HEK293 (cell line): ENCODE data around the gene KRT8.

Experiments
- EGR2 ChIP-seq: fragments of 450-650 bp; formaldehyde crosslinking; IDR thresholded peaks from 2 replicates; pipeline ENCODE4 v1.5.1; 2016; ENCODE audit warnings: low read depth, missing biosample characterization, missing genetic modification characterization
- GLIS1 ChIP-seq: fragments of 450-650 bp; formaldehyde crosslinking; IDR thresholded peaks from 2 replicates; pipeline ENCODE4 v1.5.1; 2016; ENCODE audit warnings: missing biosample characterization, missing genetic modification characterization
- KLF7 ChIP-seq: fragments of 450-650 bp; formaldehyde crosslinking; IDR thresholded peaks from 2 replicates; pipeline ENCODE4 v1.5.1; 2016; ENCODE audit warnings: missing biosample characterization, missing genetic modification characterization, borderline replicate concordance
- ZFHX2 ChIP-seq: fragments of 450-650 bp; formaldehyde crosslinking; conservative IDR thresholded peaks from 2 replicates; pipeline ENCODE4 v1.5.1; 2016; ENCODE audit warnings: missing biosample characterization, missing genetic modification characterization
- ZNF133 ChIP-seq: fragments of 450-650 bp; formaldehyde crosslinking; IDR thresholded peaks from 2 replicates; pipeline ENCODE4 v1.5.1; 2016; ENCODE audit warnings: missing biosample characterization, missing genetic modification characterization
- ZNF155 ChIP-seq: fragments of 450-650 bp; formaldehyde crosslinking; IDR thresholded peaks from 2 replicates; pipeline ENCODE4 v1.5.1; 2016; ENCODE audit warnings: missing biosample characterization, missing genetic modification characterization
- ZNF157 ChIP-seq: fragments of 450-650 bp; formaldehyde crosslinking; IDR thresholded peaks from 2 replicates; pipeline ENCODE4 v1.5.1; 2016; ENCODE audit warnings: missing biosample characterization, missing genetic modification characterization
- ZNF175 ChIP-seq: fragments of 450-650 bp; formaldehyde crosslinking; IDR thresholded peaks from 2 replicates; pipeline ENCODE4 v1.5.1; 2016; ENCODE audit warnings: missing biosample characterization, missing genetic modification characterization
- ZNF223 ChIP-seq: fragments of 450-650 bp; formaldehyde crosslinking; IDR thresholded peaks from 2 replicates; pipeline ENCODE4 v1.5.1; 2016; ENCODE audit warnings: missing biosample characterization, missing genetic modification characterization
- ZNF280C ChIP-seq: fragments of 450-650 bp; formaldehyde crosslinking; IDR thresholded peaks from 2 replicates; pipeline ENCODE4 v1.5.1; 2016; ENCODE audit warnings: missing biosample characterization, missing genetic modification characterization
- ZNF354C ChIP-seq: fragments of 450-650 bp; formaldehyde crosslinking; IDR thresholded peaks from 2 replicates; pipeline ENCODE4 v1.5.1; 2016; ENCODE audit warnings: missing biosample characterization, missing genetic modification characterization, low read depth, borderline replicate concordance
- ZNF513 ChIP-seq: fragments of 450-650 bp; IDR thresholded peaks from 2 replicates; pipeline ENCODE4 v1.5.1; 2018; ENCODE audit warnings: missing biosample characterization, missing genetic modification characterization
- ZNF677 ChIP-seq: fragments of 450-650 bp; IDR thresholded peaks from 2 replicates; pipeline ENCODE4 v1.5.0; 2018; ENCODE audit warnings: missing biosample characterization, mild to moderate bottlenecking, missing genetic modification characterization, moderate library complexity
- ZNF76 ChIP-seq: fragments of 450-650 bp; formaldehyde crosslinking; IDR thresholded peaks from 2 replicates; pipeline ENCODE4; 2016; ENCODE audit warnings: low read depth, missing biosample characterization, missing genetic modification characterization, borderline replicate concordance
- ZNF768 ChIP-seq: fragments of 450-650 bp; formaldehyde crosslinking; IDR thresholded peaks from 2 replicates; pipeline ENCODE4 v1.5.1; 2018; ENCODE audit warnings: missing biosample characterization, mild to moderate bottlenecking, missing genetic modification characterization
- ZNF843 ChIP-seq: fragments of 450-650 bp; formaldehyde crosslinking; IDR thresholded peaks from 2 replicates; pipeline ENCODE4 v1.5.1; 2016; ENCODE audit warnings: missing biosample characterization, missing genetic modification characterization
- ZSCAN5A ChIP-seq: fragments of 450-650 bp; formaldehyde crosslinking; IDR thresholded peaks from 2 replicates; pipeline ENCODE4 v1.5.1; 2016; ENCODE audit warnings: missing biosample characterization, missing genetic modification characterization
- TF ChIP-seq, protein P1 (sequence below): fragments of 450-650 bp; formaldehyde crosslinking; IDR thresholded peaks from 2 replicates; pipeline ENCODE4 v1.5.1; 2016; ENCODE audit warnings: missing biosample characterization, missing genetic modification characterization
- TF ChIP-seq, protein P2 (sequence below): fragments of 450-650 bp; formaldehyde crosslinking; IDR thresholded peaks from 2 replicates; pipeline ENCODE4 v1.5.1; 2016; ENCODE audit warnings: missing biosample characterization, missing genetic modification characterization
- TF ChIP-seq, protein P3 (sequence below): fragments of 450-650 bp; formaldehyde crosslinking; IDR thresholded peaks from 2 replicates; pipeline ENCODE4 v1.5.1; 2016; ENCODE audit warnings: missing biosample characterization, missing genetic modification characterization, borderline replicate concordance
- TF ChIP-seq, protein P4 (sequence below): fragments of 450-650 bp; formaldehyde crosslinking; IDR thresholded peaks from 2 replicates; pipeline ENCODE4 v1.5.0; 2017; ENCODE audit warnings: missing biosample characterization, missing genetic modification characterization, borderline replicate concordance

Gene KRT8

GRCh38 chr12:52945389-52946232 is 40.7 kb upstream of the KRT8 start (continued):
- no peak for TF ChIP-seq ZNF157 (tag by site-specific recombination)
- TF ChIP-seq ZSCAN5A (tag by site-specific recombination) = no peak
- no peak for TF ChIP-seq ZNF354C (tag by site-specific recombination)
- TF ChIP-seq, protein P1, sequence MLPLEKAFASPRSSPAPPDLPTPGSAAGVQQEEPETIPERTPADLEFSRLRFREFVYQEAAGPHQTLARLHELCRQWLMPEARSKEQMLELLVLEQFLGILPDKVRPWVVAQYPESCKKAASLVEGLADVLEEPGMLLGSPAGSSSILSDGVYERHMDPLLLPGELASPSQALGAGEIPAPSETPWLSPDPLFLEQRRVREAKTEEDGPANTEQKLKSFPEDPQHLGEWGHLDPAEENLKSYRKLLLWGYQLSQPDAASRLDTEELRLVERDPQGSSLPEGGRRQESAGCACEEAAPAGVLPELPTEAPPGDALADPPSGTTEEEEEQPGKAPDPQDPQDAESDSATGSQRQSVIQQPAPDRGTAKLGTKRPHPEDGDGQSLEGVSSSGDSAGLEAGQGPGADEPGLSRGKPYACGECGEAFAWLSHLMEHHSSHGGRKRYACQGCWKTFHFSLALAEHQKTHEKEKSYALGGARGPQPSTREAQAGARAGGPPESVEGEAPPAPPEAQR (tag by site-specific recombination) = no peak
- TF ChIP-seq ZNF843 (tag by site-specific recombination) = no peak
- TF ChIP-seq ZNF223 = no peak
- no peak for TF ChIP-seq ZNF280C
- TF ChIP-seq EGR2 (tag by site-specific recombination) = peak; percentile 70
- peak; percentile 73 for TF ChIP-seq ZFHX2 (tag by site-specific recombination)
- TF ChIP-seq ZNF175 (tag by site-specific recombination) = no peak
- TF ChIP-seq, protein P2, sequence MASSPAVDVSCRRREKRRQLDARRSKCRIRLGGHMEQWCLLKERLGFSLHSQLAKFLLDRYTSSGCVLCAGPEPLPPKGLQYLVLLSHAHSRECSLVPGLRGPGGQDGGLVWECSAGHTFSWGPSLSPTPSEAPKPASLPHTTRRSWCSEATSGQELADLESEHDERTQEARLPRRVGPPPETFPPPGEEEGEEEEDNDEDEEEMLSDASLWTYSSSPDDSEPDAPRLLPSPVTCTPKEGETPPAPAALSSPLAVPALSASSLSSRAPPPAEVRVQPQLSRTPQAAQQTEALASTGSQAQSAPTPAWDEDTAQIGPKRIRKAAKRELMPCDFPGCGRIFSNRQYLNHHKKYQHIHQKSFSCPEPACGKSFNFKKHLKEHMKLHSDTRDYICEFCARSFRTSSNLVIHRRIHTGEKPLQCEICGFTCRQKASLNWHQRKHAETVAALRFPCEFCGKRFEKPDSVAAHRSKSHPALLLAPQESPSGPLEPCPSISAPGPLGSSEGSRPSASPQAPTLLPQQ (tag by site-specific recombination) = no peak
- TF ChIP-seq ZNF133 (tag by site-specific recombination) = no peak
- no peak for TF ChIP-seq ZNF677 (tag by site-specific recombination)
- TF ChIP-seq ZNF76 (tag by site-specific recombination) = no peak
- TF ChIP-seq, protein P3, sequence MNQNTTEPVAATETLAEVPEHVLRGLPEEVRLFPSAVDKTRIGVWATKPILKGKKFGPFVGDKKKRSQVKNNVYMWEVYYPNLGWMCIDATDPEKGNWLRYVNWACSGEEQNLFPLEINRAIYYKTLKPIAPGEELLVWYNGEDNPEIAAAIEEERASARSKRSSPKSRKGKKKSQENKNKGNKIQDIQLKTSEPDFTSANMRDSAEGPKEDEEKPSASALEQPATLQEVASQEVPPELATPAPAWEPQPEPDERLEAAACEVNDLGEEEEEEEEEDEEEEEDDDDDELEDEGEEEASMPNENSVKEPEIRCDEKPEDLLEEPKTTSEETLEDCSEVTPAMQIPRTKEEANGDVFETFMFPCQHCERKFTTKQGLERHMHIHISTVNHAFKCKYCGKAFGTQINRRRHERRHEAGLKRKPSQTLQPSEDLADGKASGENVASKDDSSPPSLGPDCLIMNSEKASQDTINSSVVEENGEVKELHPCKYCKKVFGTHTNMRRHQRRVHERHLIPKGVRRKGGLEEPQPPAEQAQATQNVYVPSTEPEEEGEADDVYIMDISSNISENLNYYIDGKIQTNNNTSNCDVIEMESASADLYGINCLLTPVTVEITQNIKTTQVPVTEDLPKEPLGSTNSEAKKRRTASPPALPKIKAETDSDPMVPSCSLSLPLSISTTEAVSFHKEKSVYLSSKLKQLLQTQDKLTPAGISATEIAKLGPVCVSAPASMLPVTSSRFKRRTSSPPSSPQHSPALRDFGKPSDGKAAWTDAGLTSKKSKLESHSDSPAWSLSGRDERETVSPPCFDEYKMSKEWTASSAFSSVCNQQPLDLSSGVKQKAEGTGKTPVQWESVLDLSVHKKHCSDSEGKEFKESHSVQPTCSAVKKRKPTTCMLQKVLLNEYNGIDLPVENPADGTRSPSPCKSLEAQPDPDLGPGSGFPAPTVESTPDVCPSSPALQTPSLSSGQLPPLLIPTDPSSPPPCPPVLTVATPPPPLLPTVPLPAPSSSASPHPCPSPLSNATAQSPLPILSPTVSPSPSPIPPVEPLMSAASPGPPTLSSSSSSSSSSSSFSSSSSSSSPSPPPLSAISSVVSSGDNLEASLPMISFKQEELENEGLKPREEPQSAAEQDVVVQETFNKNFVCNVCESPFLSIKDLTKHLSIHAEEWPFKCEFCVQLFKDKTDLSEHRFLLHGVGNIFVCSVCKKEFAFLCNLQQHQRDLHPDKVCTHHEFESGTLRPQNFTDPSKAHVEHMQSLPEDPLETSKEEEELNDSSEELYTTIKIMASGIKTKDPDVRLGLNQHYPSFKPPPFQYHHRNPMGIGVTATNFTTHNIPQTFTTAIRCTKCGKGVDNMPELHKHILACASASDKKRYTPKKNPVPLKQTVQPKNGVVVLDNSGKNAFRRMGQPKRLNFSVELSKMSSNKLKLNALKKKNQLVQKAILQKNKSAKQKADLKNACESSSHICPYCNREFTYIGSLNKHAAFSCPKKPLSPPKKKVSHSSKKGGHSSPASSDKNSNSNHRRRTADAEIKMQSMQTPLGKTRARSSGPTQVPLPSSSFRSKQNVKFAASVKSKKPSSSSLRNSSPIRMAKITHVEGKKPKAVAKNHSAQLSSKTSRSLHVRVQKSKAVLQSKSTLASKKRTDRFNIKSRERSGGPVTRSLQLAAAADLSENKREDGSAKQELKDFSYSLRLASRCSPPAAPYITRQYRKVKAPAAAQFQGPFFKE (tag by site-specific recombination) = no peak
- TF ChIP-seq ZNF155 (tag by site-specific recombination) = no peak
- TF ChIP-seq KLF7 (tag by site-specific recombination) = no peak
- no peak for TF ChIP-seq ZNF768 (tag by site-specific recombination)
- peak; percentile 69 for TF ChIP-seq GLIS1 (tag by site-specific recombination)
- no peak for TF ChIP-seq ZNF513 (tag by site-specific recombination)
- TF ChIP-seq, protein P4, sequence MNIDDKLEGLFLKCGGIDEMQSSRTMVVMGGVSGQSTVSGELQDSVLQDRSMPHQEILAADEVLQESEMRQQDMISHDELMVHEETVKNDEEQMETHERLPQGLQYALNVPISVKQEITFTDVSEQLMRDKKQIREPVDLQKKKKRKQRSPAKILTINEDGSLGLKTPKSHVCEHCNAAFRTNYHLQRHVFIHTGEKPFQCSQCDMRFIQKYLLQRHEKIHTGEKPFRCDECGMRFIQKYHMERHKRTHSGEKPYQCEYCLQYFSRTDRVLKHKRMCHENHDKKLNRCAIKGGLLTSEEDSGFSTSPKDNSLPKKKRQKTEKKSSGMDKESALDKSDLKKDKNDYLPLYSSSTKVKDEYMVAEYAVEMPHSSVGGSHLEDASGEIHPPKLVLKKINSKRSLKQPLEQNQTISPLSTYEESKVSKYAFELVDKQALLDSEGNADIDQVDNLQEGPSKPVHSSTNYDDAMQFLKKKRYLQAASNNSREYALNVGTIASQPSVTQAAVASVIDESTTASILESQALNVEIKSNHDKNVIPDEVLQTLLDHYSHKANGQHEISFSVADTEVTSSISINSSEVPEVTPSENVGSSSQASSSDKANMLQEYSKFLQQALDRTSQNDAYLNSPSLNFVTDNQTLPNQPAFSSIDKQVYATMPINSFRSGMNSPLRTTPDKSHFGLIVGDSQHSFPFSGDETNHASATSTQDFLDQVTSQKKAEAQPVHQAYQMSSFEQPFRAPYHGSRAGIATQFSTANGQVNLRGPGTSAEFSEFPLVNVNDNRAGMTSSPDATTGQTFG (tag by site-specific recombination) = no peak
